H7 (cell line): ENCODE results near the gene ATXN7L1. TPM values are rescaled to one million over a fixed set of nuclear protein-coding genes. Genes with fewer than 3 reads are reported as not detected.

Experiments
- DNase-seq: peaks from one replicate; pipeline ENCODE4 v3.0.0; 2012
- H3K27me3 ChIP-seq: 2 replicates; pipeline ENCODE4 v1.6.0; 2011; ENCODE audit warnings: mild to moderate bottlenecking, low read length; ENCODE audit not compliant: control insufficient read depth, insufficient read depth
- H3K36me3 ChIP-seq: replicated peaks from 2 replicates; pipeline ENCODE4 v1.5.1; 2011; ENCODE audit warnings: low read length; ENCODE audit not compliant: control insufficient read depth, insufficient read depth
- H3K4me3 ChIP-seq: 2 replicates; pipeline ENCODE4 v1.5.1; 2011; ENCODE audit warnings: low read depth, mild to moderate bottlenecking, control low read depth, low read length, moderate library complexity; ENCODE audit not compliant: insufficient read depth
- total RNA-seq: library from RNA; depleted of rRNA; stranded (reverse); fragments of >200 nt; shearing (Covaris generic); gene quantifications from 2 replicates; pipeline ENCODE4 v1.2.3, GENCODE V29; 2014

Gene ATXN7L1
- total RNA-seq, 1 experiment from 2014 or later: 10.8 TPM

GRCh38 chr7:105878746-105879605 is 2.6 kb upstream of the ATXN7L1 start:
- DNase-seq: no peak
- Histone ChIP-seq H3K27me3 (peaks cover 4% of the 10 kb centered on the region; the same call in 1 of the 2 replicates), H3K36me3 (no peaks in the 10 kb centered on the region; the same call in 1 of the 2 replicates), H3K4me3 (no peak overlapping the region; the same call in 1 of the 2 replicates)

GRCh38 chr7:105877736-105878135 is 1.3 kb upstream of the ATXN7L1 start:
- DNase-seq: no peak
- Histone ChIP-seq H3K4me3 (peak overlapping the region; percentile 79), H3K36me3 (no peaks in the 10 kb centered on the region; the same call in 1 of the 2 replicates), H3K27me3 (peaks cover 4% of the 10 kb centered on the region; the same call in 1 of the 2 replicates)

GRCh38 chr7:105876964-105877601 is 684 bp upstream of the ATXN7L1 start:
- peak; percentile 72 for DNase-seq
- peak overlapping the region; percentile 79 for H3K4me3 ChIP-seq
- no peaks in the 10 kb centered on the region; the same call in 1 of the 2 replicates for H3K36me3 ChIP-seq
- peaks cover 4% of the 10 kb centered on the region; the same call in 1 of the 2 replicates for H3K27me3 ChIP-seq

- H3K36me3 ChIP-seq: no peaks in the 10 kb centered on the region; the same call in 1 of the 2 replicates
- no peak for DNase-seq
- peaks cover 4% of the 10 kb centered on the region; the same call in 1 of the 2 replicates for H3K27me3 ChIP-seq
- H3K4me3 ChIP-seq: peak overlapping the region; percentile 70
Observed at GRCh38 chr7:105875505-105875904, 894 bp downstream of the ATXN7L1 start.

GRCh38 chr7:105874055-105874454 is 2.3 kb downstream of the ATXN7L1 start:
- no peak for DNase-seq
- Histone ChIP-seq H3K36me3 (no peaks in the 10 kb centered on the region; the same call in 1 of the 2 replicates), H3K27me3 (peaks cover 4% of the 10 kb centered on the region; the same call in 1 of the 2 replicates), H3K4me3 (no peak overlapping the region)

- Histone ChIP-seq H3K27me3 (no peaks in the 10 kb centered on the region), H3K4me3 (no peak overlapping the region), H3K36me3 (no peaks in the 10 kb centered on the region; the same call in 1 of the 2 replicates)
Observed at GRCh38 chr7:105872491-105872890, 3.9 kb downstream of the ATXN7L1 start.

GRCh38 chr7:105871142-105871541 is 5.3 kb downstream of the ATXN7L1 start:
- Histone ChIP-seq H3K36me3 (no peaks in the 10 kb centered on the region; the same call in none of the 2 replicates), H3K4me3 (no peak overlapping the region), H3K27me3 (no peaks in the 10 kb centered on the region)
- DNase-seq: no peak

More at GRCh38 chr7:105872491-105872890, 3.9 kb downstream of the ATXN7L1 start:
- DNase-seq: no peak

- no peak overlapping the region for H3K4me3 ChIP-seq
- DNase-seq: no peak
Observed at GRCh38 chr7:105866102-105866801, 10.1 kb downstream of the ATXN7L1 start.

GRCh38 chr7:105863876-105864275 is 12.5 kb downstream of the ATXN7L1 start:
- Histone ChIP-seq H3K36me3 (no peaks in the 10 kb centered on the region; the same call in 1 of the 2 replicates), H3K27me3 (no peaks in the 10 kb centered on the region), H3K4me3 (no peak overlapping the region)
- no peak for DNase-seq

More at GRCh38 chr7:105866102-105866801, 10.1 kb downstream of the ATXN7L1 start:
- Histone ChIP-seq H3K36me3 (no peaks in the 10 kb centered on the region; the same call in 1 of the 2 replicates), H3K27me3 (no peaks in the 10 kb centered on the region)

GRCh38 chr7:105862770-105863169 is 13.6 kb downstream of the ATXN7L1 start:
- DNase-seq: no peak
- Histone ChIP-seq H3K36me3 (no peaks in the 10 kb centered on the region; the same call in 1 of the 2 replicates), H3K27me3 (no peaks in the 10 kb centered on the region), H3K4me3 (no peak overlapping the region)

GRCh38 chr7:105862276-105862675 is 14.1 kb downstream of the ATXN7L1 start:
- Histone ChIP-seq H3K36me3 (no peaks in the 10 kb centered on the region; the same call in 1 of the 2 replicates), H3K4me3 (no peak overlapping the region), H3K27me3 (no peaks in the 10 kb centered on the region)
- DNase-seq: no peak

GRCh38 chr7:105861224-105861623 is 15.2 kb downstream of the ATXN7L1 start:
- Histone ChIP-seq H3K36me3 (no peaks in the 10 kb centered on the region), H3K4me3 (no peak overlapping the region), H3K27me3 (no peaks in the 10 kb centered on the region)
- DNase-seq: peak; percentile 48

GRCh38 chr7:105860793-105861192 is 15.6 kb downstream of the ATXN7L1 start:
- DNase-seq: no peak
- Histone ChIP-seq H3K27me3 (no peaks in the 10 kb centered on the region), H3K36me3 (no peaks in the 10 kb centered on the region), H3K4me3 (no peak overlapping the region)
